Fibroblast of lung (primary cell): Measurements from ENCODE around the gene ZNF770. TPM values are rescaled to one million over a fixed set of nuclear protein-coding genes. Genes with fewer than 3 reads are reported as not detected.

Experiments
- DNase-seq, 2 donors: peaks; one replicate each; pipeline versions ENCODE4 v3.0.0 to v3.0.0-alpha.2; 2010; ENCODE audit warnings: low read depth in 2 of 2
- H2AFZ ChIP-seq: 2 replicates; pipeline ENCODE4 v1.5.1; 2012; ENCODE audit warnings: low read length, control low read depth, inconsistent platforms
- H3K27ac ChIP-seq: 2 replicates; pipeline ENCODE4 v1.5.1; 2011; ENCODE audit warnings: low read length, control low read depth; ENCODE audit not compliant: insufficient read depth
- H3K27me3 ChIP-seq: 2 replicates; pipeline ENCODE4 v1.5.1; 2011; ENCODE audit warnings: mild to moderate bottlenecking, low read length; ENCODE audit not compliant: control insufficient read depth, insufficient read depth
- H3K36me3 ChIP-seq: 2 replicates; pipeline ENCODE4 v1.5.1; 2011; ENCODE audit warnings: low read length; ENCODE audit not compliant: control insufficient read depth, insufficient read depth
- H3K4me1 ChIP-seq: 2 replicates; pipeline ENCODE4 v1.5.1; 2011; ENCODE audit warnings: low read length; ENCODE audit not compliant: control insufficient read depth, insufficient read depth; ENCODE audit errors: extremely low read depth
- H3K4me2 ChIP-seq: 2 replicates; pipeline ENCODE4 v1.5.1; 2011; ENCODE audit warnings: low read length, control low read depth; ENCODE audit not compliant: insufficient read depth; ENCODE audit errors: extremely low read depth
- H3K4me3 ChIP-seq, 4 experiments: fragments of 200-600 bp in 1 of 4; sonication (generic) in 1 of 4; replicated peaks in 1 of 4; 2 replicates each; pipeline ENCODE4 v1.5.1; 2011 to 2016; ENCODE audit warnings: low read length in 4 of 4, low read depth in 3 of 4, mild to moderate bottlenecking in 3 of 4, control low read depth in 2 of 4, inconsistent platforms in 1 of 4, mixed read lengths in 1 of 4; ENCODE audit not compliant: insufficient read depth in 1 of 4; ENCODE audit errors: control extremely low read depth in 1 of 4
- H3K79me2 ChIP-seq: 2 replicates; pipeline ENCODE4 v1.5.1; 2012; ENCODE audit warnings: mild to moderate bottlenecking, low read length, inconsistent platforms; ENCODE audit not compliant: control insufficient read depth, insufficient read depth
- H3K9ac ChIP-seq: 2 replicates; pipeline ENCODE4 v1.5.1; 2011; ENCODE audit warnings: mild to moderate bottlenecking, low read length, control low read depth; ENCODE audit not compliant: insufficient read depth
- H3K9me3 ChIP-seq: 2 replicates; pipeline ENCODE4 v1.5.1; 2012; ENCODE audit warnings: low read depth, low read length; ENCODE audit not compliant: control insufficient read depth, insufficient read depth
- H4K20me1 ChIP-seq: 2 replicates; pipeline ENCODE4 v1.5.1; 2011; ENCODE audit warnings: low read length; ENCODE audit not compliant: control insufficient read depth, insufficient read depth; ENCODE audit errors: extremely low read depth
- EZH2 ChIP-seq: IDR thresholded peaks from 2 replicates; pipeline ENCODE4 v1.5.1; 2012; ENCODE audit warnings: low read length, control low read depth, mild to moderate bottlenecking; ENCODE audit errors: missing control alignments
- polyA plus RNA-seq, 2 donors: library from polyadenylated mRNA; depleted of rRNA in 1 of 2; stranded (reverse) in 1 of 2; unstranded in 1 of 2; fragments of >200 nt; gene quantifications; 2 replicates each; pipeline ENCODE4 v1.2.1, GENCODE V29; 2011 to 2012; ENCODE audit warnings: missing spikeins in 1 of 2
- total RNA-seq: library from RNA; depleted of rRNA; stranded (reverse); fragments of >200 nt; gene quantifications from 2 replicates; pipeline ENCODE4 v1.2.1, GENCODE V29; 2014
- TF ChIP-seq, protein P1 (sequence below), 2 donors: IDR thresholded peaks in 1 of 2; conservative IDR thresholded peaks in 1 of 2; 1 replicate in 1 of 2; 2 replicates in 1 of 2; pipeline ENCODE4 v1.5.1; 2011 to 2012; ENCODE audit warnings: low read length in 2 of 2, control low read depth in 1 of 2, inconsistent platforms in 1 of 2, low read depth in 1 of 2, mild to moderate bottlenecking in 1 of 2

ZNF770 gene
- total and polyA plus RNA-seq, 2 donors (not counting 1 experiment from before 2014, with no cell fraction given) = 27.9 to 44.6 TPM

DNA sequence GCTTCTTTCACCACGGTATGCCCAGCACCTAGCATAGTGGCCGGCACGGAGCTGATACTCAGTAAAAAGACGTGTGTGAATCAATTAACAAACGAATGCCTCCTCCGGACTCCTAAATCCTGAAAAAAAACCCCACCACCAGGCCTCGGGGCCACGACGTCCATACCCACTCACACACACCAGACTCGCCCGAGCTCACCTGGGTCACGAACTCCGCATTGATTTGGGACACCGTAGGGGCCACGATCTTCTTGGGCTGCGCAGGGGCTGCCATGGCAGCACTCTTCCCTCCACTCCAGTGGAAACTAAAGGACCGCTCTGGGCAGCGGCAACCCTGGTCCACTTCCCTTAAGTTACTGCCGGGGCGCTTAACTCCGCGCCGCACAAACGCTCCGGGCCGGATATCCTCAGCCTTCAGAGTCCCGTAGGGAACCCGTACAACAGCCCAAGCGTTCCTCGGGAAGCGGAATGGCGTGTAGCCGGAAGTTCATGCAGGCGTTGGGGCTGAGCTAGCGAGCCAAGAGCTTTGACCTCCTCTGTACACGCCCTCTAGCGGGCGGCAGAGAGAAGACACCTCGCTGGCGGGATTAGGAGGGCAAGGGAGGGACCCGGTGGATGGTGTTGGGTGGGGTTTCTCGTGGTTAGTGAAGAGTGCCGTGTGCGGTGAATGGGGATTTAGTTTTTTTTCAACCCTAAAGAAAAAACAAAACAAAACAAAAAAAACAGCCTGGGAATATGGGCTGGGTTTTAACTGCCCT, 18.6 kb downstream of the ZNF770 start, which contains the start of gene AQR:
TSS of gene AQR (minus strand) at position 403 of the 758 bp plus-strand sequence. CDS start at position 274, 129 bp downstream.
- Histone ChIP-seq H3K4me2 (peak within 1 kb of the TSS; percentile 62), H3K79me2 (peaks cover 34% of the 10 kb centered on the region), H3K9ac (peak within 1 kb of the TSS; percentile 83), H3K27me3 (no peaks in the 10 kb centered on the region), H2AFZ (peak within 1 kb of the TSS; percentile 97), H4K20me1 (no peaks in the 10 kb centered on the region), H3K4me1 (no peaks in the 10 kb centered on the region), H3K27ac (peak within 1 kb of the TSS; percentile 82), H3K4me3 (peak within 1 kb of the TSS; percentile 84 to 99 (median 89)), H3K9me3 (no peaks in the 10 kb centered on the region), H3K36me3 (no peaks in the 10 kb centered on the region)
- DNase-seq = peak; percentile 98 to 99
- TF ChIP-seq EZH2 = no peak
- TF ChIP-seq, protein P1, sequence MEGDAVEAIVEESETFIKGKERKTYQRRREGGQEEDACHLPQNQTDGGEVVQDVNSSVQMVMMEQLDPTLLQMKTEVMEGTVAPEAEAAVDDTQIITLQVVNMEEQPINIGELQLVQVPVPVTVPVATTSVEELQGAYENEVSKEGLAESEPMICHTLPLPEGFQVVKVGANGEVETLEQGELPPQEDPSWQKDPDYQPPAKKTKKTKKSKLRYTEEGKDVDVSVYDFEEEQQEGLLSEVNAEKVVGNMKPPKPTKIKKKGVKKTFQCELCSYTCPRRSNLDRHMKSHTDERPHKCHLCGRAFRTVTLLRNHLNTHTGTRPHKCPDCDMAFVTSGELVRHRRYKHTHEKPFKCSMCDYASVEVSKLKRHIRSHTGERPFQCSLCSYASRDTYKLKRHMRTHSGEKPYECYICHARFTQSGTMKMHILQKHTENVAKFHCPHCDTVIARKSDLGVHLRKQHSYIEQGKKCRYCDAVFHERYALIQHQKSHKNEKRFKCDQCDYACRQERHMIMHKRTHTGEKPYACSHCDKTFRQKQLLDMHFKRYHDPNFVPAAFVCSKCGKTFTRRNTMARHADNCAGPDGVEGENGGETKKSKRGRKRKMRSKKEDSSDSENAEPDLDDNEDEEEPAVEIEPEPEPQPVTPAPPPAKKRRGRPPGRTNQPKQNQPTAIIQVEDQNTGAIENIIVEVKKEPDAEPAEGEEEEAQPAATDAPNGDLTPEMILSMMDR (conservative IDR thresholded peaks at IDR 0.05 in 1 of 2, IDR thresholded peaks at IDR 0.05 in 1 of 2; ENCODE audit: low read depth in 1 of 2, low read length in 2 of 2) = peak; percentile 73 to 94

DNA sequence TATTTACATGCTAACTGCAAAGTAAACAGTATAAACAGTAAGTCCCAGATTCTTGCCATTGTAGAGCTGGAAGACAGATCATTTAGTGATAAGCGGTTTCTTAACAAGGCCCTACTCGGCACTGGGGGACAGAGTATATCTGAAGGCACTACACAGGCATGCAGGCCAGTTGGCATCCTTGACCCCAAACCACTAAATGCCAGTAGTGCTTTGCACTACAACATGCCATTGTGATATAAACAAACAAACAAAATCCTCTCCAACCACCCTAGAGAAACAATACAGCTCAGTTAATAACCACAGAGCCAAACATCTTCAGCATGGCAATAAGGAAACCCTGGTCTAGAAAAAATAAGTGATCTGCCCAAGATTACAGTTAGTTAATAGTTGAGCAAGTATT, 23.8 kb downstream of the ZNF770 start:
- H3K4me2 ChIP-seq = no peak overlapping the region
- peaks cover 2% of the 10 kb centered on the region for H3K36me3 ChIP-seq
- no peaks in the 10 kb centered on the region for H3K4me1 ChIP-seq
- H3K4me3 ChIP-seq = no peak overlapping the region
- H3K27ac ChIP-seq = no peak overlapping the region
- H3K27me3 ChIP-seq = no peaks in the 10 kb centered on the region
- H3K79me2 ChIP-seq = peaks cover 34% of the 10 kb centered on the region
- TF ChIP-seq, protein P1 (conservative IDR thresholded peaks at IDR 0.05 in 1 of 2, IDR thresholded peaks at IDR 0.05 in 1 of 2; ENCODE audit: low read depth in 1 of 2, low read length in 2 of 2) = no peak
- no peak for TF ChIP-seq EZH2
- H4K20me1 ChIP-seq = no peaks in the 10 kb centered on the region
- H3K9me3 ChIP-seq = no peaks in the 10 kb centered on the region
- DNase-seq = no peak
- H2AFZ ChIP-seq = no peak overlapping the region
- no peak overlapping the region for H3K9ac ChIP-seq

DNA sequence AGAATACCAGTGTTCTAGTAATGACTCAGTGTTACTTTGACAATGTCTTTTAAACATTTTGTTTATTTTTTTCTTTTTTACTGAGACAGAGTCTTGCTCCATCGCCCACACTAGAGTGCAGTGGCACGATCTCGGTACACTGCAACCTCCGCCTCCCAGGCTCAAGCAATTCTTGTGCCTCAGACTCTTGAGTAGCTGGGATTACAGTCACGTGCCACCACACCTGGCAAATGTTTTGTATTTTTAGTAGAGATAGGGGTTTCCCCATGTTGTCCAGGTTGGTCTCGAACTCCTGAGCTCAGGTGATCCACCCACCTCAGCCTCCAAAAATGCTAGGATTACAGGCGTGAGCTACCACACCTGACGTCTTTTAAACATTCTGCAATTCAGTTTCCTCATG, 34.2 kb downstream of the ZNF770 start:
- no peaks in the 10 kb centered on the region for H3K36me3 ChIP-seq
- no peaks in the 10 kb centered on the region for H3K79me2 ChIP-seq
- no peak overlapping the region for H3K9ac ChIP-seq
- TF ChIP-seq EZH2 = no peak
- TF ChIP-seq, protein P1 (conservative IDR thresholded peaks at IDR 0.05 in 1 of 2, IDR thresholded peaks at IDR 0.05 in 1 of 2; ENCODE audit: low read depth in 1 of 2, low read length in 2 of 2) = no peak
- no peak overlapping the region for H3K27ac ChIP-seq
- no peak overlapping the region for H2AFZ ChIP-seq
- H3K4me1 ChIP-seq = no peaks in the 10 kb centered on the region
- no peaks in the 10 kb centered on the region for H3K27me3 ChIP-seq
- no peak overlapping the region for H3K4me3 ChIP-seq
- no peaks in the 10 kb centered on the region for H3K9me3 ChIP-seq
- no peak for DNase-seq
- H3K4me2 ChIP-seq = no peak overlapping the region
- H4K20me1 ChIP-seq = peaks cover 1% of the 10 kb centered on the region
